Memory B cell (primary cell): ENCODE measurements around the gene TAOK3.

Source experiments
- ATAC-seq: fragments of 150-1000 bp; cut with Tn5 transposase; 2 replicates; pipeline ENCODE4 v1.10.0; 2021; ENCODE audit warnings: low read depth, mild to moderate bottlenecking, moderate library complexity
- DNase-seq, 2 donors: peaks; one replicate each; pipeline ENCODE4 v3.0.0; 2022; ENCODE audit warnings: low spot score in 2 of 2
- H3K27ac Mint-ChIP-seq: one replicate; pipeline ENCODE4 v1.8.0; 2022; ENCODE audit warnings: mild to moderate bottlenecking, moderate library complexity, mixed read lengths
- H3K27me3 Mint-ChIP-seq: one replicate; pipeline ENCODE4 v1.8.0; 2022; ENCODE audit warnings: mixed read lengths
- H3K36me3 Mint-ChIP-seq: one replicate; pipeline ENCODE4 v1.8.0; 2022; ENCODE audit warnings: mild to moderate bottlenecking, mixed read lengths
- H3K4me1 Mint-ChIP-seq: one replicate; pipeline ENCODE4 v1.8.0; 2022; ENCODE audit warnings: mixed read lengths
- H3K4me3 Mint-ChIP-seq: one replicate; pipeline ENCODE4 v1.8.0; 2022; ENCODE audit warnings: mild to moderate bottlenecking, moderate library complexity, mixed read lengths
- H3K9me3 Mint-ChIP-seq: one replicate; pipeline ENCODE4 v1.8.0; 2022; ENCODE audit warnings: mixed read lengths

TAOK3 gene

DNA sequence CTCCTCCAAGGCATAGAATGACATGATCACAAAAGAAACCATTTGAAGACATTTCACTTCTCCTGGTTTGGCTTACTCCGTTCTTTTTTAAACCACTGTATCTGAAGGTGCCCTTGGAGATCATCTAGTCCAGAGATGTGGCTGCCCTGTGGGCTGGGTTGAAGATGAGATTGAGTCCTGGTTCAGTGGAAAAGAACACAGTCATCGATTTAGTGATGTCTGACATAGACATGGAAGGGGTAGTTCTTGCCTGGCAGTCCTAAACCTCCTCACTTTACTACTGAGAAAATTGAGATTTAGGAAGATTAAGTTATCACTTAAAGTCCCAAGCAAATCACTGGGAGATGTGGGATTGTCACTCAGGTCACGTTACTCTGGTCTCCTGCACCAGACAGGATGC lies 271.7 kb downstream of the TAOK3 start:
- H3K9me3 Mint-ChIP-seq = no peaks in the 10 kb centered on the region

More for the DNA sequence above, 271.7 kb downstream of the TAOK3 start:
- Mint-ChIP-seq H3K36me3 (no peaks in the 10 kb centered on the region), H3K4me1 (peaks cover 6% of the 10 kb centered on the region), H3K27me3 (peaks cover 16% of the 10 kb centered on the region), H3K4me3 (no peak overlapping the region), H3K27ac (no peak overlapping the region)
- DNase-seq = no peak
- ATAC-seq = no peak
